ENCODE measurements around the gene FYB2. TPM values are rescaled to one million over a fixed set of nuclear protein-coding genes. Genes with fewer than 3 reads are reported as not detected.

Gene FYB2
- total RNA-seq, 1 experiment from 2014 or later, result not detected

DNA sequence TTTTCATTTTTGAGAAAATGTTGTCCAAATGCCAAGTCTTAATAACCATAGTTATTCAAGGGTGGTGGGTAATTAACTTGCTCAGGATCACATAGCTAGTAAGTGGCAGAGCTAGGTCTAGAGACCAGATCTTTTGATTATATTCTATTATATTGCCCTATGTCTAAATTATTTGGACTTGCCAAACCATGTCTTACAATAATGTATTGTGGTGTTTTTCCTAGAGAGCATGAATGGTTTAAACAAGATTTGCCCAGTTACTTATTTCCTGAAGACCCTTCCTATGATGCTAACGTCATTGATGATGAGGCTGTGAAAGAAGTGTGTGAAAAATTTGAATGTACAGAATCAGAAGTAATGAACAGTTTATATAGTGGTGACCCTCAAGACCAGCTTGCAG is 115.5 kb downstream of the FYB2 start:
- Histone ChIP-seq H3K4me3 (replicated peaks in 1 of 2; ENCODE audit: low read depth in 1 of 2, low read length in 2 of 2) (no peak overlapping the region), H3K27me3 (ENCODE audit: insufficient read depth, low read length) (peaks cover 18% of the 10 kb centered on the region; the same call in 1 of the 2 replicates), H3K79me2 (ENCODE audit: insufficient read depth, low read length) (no peaks in the 10 kb centered on the region), H3K9me3 (ENCODE audit: control insufficient read depth in 1 of 2, insufficient read depth in 1 of 2, low read depth in 1 of 2, low read length in 2 of 2) (no peaks in the 10 kb centered on the region), H4K20me1 (ENCODE audit: insufficient read depth) (no peaks in the 10 kb centered on the region), H2AFZ (ENCODE audit: low read depth, low read length, poor library complexity, severe bottlenecking) (no peak overlapping the region), H3K9me2 (ENCODE audit: insufficient read depth) (no peaks in the 10 kb centered on the region), H3K4me1 (ENCODE audit: control insufficient read depth in 1 of 2, insufficient read depth in 2 of 2, low read length in 2 of 2) (no peaks in the 10 kb centered on the region), H3K36me3 (ENCODE audit: control insufficient read depth in 1 of 2, insufficient read depth in 2 of 2, low read length in 2 of 2) (no peaks in the 10 kb centered on the region), H3K27ac (ENCODE audit: low read depth, low read length) (no peak overlapping the region), H3K9ac (ENCODE audit: low read length) (no peak overlapping the region), H3K4me2 (ENCODE audit: low read length) (no peak overlapping the region)
- RAD21 ChIA-PET (ENCODE audit: low non-redundant PET in 1 of 2, low total read pairs in 2 of 2, uncharacterized antibody in 2 of 2, unreplicated experiment in 2 of 2), result no interaction called here
- ATAC-seq, result no peak
- TF ChIP-seq, protein P1, sequence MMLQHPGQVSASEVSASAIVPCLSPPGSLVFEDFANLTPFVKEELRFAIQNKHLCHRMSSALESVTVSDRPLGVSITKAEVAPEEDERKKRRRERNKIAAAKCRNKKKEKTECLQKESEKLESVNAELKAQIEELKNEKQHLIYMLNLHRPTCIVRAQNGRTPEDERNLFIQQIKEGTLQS (IDR thresholded peaks at IDR 0.05), result no peak
- no peak for TF ChIP-seq FOSL1 (IDR thresholded peaks at IDR 0.05; ENCODE audit: low read depth)
- no peak for TF ChIP-seq EGR1 (IDR thresholded peaks at IDR 0.05; ENCODE audit: low read depth)
- TF ChIP-seq RAD21 (IDR thresholded peaks at IDR 0.05; ENCODE audit: low read depth), result no peak
- TF ChIP-seq, protein P2, sequence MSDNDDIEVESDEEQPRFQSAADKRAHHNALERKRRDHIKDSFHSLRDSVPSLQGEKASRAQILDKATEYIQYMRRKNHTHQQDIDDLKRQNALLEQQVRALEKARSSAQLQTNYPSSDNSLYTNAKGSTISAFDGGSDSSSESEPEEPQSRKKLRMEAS (IDR thresholded peaks at IDR 0.05), result no peak
- TF ChIP-seq, protein P3, sequence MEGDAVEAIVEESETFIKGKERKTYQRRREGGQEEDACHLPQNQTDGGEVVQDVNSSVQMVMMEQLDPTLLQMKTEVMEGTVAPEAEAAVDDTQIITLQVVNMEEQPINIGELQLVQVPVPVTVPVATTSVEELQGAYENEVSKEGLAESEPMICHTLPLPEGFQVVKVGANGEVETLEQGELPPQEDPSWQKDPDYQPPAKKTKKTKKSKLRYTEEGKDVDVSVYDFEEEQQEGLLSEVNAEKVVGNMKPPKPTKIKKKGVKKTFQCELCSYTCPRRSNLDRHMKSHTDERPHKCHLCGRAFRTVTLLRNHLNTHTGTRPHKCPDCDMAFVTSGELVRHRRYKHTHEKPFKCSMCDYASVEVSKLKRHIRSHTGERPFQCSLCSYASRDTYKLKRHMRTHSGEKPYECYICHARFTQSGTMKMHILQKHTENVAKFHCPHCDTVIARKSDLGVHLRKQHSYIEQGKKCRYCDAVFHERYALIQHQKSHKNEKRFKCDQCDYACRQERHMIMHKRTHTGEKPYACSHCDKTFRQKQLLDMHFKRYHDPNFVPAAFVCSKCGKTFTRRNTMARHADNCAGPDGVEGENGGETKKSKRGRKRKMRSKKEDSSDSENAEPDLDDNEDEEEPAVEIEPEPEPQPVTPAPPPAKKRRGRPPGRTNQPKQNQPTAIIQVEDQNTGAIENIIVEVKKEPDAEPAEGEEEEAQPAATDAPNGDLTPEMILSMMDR (IDR thresholded peaks at IDR 0.05 in 2 of 3, conservative IDR thresholded peaks at IDR 0.05 in 1 of 3; ENCODE audit: borderline replicate concordance in 1 of 3, insufficient read depth in 1 of 3, low read depth in 2 of 3, low read length in 2 of 3), result no peak
- TF ChIP-seq POLR2AphosphoS5 (IDR thresholded peaks at IDR 0.05; ENCODE audit: low read depth, low read length), result no peak
- TF ChIP-seq YY1 (IDR thresholded peaks at IDR 0.05; ENCODE audit: extremely low read depth, insufficient replicate concordance, low read depth, low read length), result no peak
- TF ChIP-seq ZFX (IDR thresholded peaks at IDR 0.05), result no peak
- TF ChIP-seq SRF (IDR thresholded peaks at IDR 0.05; ENCODE audit: low read depth), result no peak
- TF ChIP-seq, protein P4, sequence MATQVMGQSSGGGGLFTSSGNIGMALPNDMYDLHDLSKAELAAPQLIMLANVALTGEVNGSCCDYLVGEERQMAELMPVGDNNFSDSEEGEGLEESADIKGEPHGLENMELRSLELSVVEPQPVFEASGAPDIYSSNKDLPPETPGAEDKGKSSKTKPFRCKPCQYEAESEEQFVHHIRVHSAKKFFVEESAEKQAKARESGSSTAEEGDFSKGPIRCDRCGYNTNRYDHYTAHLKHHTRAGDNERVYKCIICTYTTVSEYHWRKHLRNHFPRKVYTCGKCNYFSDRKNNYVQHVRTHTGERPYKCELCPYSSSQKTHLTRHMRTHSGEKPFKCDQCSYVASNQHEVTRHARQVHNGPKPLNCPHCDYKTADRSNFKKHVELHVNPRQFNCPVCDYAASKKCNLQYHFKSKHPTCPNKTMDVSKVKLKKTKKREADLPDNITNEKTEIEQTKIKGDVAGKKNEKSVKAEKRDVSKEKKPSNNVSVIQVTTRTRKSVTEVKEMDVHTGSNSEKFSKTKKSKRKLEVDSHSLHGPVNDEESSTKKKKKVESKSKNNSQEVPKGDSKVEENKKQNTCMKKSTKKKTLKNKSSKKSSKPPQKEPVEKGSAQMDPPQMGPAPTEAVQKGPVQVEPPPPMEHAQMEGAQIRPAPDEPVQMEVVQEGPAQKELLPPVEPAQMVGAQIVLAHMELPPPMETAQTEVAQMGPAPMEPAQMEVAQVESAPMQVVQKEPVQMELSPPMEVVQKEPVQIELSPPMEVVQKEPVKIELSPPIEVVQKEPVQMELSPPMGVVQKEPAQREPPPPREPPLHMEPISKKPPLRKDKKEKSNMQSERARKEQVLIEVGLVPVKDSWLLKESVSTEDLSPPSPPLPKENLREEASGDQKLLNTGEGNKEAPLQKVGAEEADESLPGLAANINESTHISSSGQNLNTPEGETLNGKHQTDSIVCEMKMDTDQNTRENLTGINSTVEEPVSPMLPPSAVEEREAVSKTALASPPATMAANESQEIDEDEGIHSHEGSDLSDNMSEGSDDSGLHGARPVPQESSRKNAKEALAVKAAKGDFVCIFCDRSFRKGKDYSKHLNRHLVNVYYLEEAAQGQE (IDR thresholded peaks at IDR 0.05; ENCODE audit: low read depth), result no peak
- CTCF ChIA-PET, result no interaction called here
- intact Hi-C loops (cut with micrococcal nuclease), result loop anchor here (10.0 kb wide), 1 partner anchor 299 kb away; no protein-coding TSS in a partner anchor
- DNase-seq (ENCODE audit: low read depth, low spot score), result no peak
- POLR2A ChIA-PET, result no interaction called here
- BruUV-seq (replicated peaks), result no TSS peak
